GM18861 (cell line): ENCODE results near the gene CAMK2D.

Experiments
- ATAC-seq: cut with Tn5 transposase; IDR thresholded peaks from one replicate; pipeline ENCODE4 v1.9.1; 2021; ENCODE audit not compliant: unreplicated experiment

CAMK2D gene

DNA sequence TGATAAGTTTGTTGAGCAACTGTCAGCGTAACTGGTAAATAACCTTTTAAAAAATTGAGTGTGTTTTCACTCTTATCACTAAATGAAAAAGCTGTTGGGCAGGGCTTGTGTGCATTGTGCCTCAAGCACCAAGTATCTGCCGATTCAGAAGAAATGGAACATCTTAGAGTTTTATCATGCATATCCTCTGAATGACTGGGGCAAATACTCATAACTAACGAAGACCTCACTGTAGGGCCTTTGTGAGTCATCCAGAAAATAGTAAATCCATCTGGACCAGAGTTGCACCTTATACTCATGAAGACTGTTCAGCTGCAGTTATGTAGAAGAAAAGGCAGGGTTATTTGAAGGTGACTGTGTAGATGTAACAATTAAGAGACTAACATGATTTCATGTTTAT is 222.1 kb downstream of the CAMK2D start:
- peak; percentile 73 for ATAC-seq

DNA sequence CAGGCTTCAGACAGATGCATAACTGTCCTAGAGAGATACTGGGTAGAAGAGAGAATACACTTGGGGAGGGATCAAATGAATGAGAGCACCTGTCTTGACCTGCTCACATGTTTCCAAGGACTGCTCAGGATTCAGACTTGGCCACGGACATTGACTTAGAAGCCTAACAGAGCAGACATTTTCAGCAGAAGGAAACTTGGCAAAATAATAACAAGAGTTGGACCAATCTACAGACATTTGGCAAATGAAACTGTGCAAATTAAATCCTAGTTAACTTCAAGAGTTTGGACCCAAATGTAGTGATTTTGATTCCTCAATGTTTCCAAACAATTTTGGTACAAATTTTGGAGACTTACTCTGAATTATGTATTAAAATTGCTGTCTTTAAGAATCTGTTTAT is 223.9 kb downstream of the CAMK2D start:
- ATAC-seq: no peak

DNA sequence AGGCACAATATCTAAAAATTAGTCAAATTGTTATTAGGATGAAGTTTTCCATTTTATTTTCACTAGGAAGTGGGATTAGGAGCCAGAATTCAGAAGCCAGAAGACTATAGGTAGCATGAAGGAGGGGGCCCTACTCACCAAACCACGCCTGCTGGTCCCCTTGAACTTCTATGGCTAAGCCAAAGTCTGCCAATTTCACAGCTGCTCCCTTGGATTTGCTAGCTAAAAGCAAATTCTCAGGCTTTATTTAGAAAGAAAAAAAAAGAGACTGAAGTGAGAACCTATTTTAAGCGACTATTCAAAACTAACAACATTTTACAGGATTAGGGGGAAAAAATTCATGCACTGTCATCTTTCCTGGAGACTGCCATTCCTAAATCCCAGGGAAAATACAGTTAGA is 224.3 kb downstream of the CAMK2D start:
- no peak for ATAC-seq

DNA sequence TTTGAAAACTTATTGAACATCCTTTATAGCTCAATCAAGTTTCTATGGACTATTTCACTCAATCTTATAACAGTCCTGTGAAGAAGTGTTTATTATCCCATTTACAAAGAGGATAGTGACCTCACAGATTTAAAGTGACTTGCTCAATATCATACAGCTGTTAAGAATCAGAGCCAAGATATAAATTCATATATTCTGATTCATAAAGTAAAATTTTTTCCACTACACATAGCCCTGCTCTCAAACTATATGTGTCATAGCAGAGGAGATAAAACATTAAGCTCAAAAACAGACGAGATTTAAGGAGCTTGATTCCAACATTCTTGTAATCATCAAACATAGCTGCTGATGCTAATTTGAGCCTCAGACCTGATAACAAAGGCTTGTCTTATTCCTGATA is 226.8 kb downstream of the CAMK2D start:
- ATAC-seq: no peak

DNA sequence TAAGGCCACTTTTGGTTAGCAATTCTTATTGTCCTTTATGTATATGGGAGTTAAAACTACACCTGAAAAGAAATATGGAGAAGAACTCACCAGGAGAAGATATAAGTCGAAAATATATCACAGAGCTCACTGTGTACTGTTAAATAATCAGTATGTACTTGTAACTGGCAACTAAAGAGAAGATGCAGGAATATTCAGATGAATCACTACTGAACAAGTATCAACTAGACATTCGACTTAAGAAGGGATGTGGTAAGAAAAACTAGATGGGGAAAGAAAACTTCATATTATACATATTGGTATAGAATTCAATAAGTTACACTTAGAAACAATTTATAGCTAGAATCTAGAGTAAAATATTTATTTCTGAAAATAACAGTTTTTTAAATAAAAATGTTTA is 230.0 kb downstream of the CAMK2D start:
- ATAC-seq: no peak

DNA sequence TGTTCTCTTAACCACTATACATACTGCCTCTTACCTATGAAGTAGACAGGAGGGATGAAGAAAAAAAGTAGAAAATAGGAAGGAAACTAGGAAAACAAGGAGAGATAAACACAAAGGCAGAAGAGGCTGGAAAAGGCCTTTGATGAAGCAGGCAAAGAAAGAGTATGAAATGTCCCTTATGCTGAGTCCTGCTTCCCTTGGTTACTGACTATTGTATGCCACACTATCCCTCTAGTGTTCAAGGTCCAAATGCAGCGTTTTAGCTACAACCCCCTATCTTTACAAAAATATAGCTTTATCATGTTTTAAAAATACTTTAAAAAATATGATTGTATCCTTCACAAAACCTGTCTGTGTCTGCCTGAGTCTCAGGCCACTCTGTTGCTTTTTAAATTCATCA is 233.1 kb downstream of the CAMK2D start:
- no peak for ATAC-seq

DNA sequence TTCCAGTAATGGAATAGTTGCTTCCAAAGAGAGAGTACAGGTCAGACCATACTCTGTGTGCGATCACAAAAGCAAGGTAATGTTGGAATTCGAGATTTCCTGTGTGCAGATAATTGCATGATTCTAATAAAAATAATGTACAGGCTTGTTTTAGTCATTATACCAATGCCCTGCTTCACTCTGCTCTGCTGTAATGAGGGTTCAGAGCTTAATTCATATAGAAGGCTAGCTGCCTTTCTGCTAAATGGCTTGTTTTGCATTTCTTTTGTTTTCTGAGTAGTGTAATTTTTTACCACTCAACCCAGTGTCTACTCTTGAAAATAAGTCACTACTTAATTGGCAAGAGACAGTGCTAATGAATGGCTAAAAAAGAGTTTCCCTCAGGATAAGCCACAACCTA is 236.0 kb downstream of the CAMK2D start:
- ATAC-seq: no peak

DNA sequence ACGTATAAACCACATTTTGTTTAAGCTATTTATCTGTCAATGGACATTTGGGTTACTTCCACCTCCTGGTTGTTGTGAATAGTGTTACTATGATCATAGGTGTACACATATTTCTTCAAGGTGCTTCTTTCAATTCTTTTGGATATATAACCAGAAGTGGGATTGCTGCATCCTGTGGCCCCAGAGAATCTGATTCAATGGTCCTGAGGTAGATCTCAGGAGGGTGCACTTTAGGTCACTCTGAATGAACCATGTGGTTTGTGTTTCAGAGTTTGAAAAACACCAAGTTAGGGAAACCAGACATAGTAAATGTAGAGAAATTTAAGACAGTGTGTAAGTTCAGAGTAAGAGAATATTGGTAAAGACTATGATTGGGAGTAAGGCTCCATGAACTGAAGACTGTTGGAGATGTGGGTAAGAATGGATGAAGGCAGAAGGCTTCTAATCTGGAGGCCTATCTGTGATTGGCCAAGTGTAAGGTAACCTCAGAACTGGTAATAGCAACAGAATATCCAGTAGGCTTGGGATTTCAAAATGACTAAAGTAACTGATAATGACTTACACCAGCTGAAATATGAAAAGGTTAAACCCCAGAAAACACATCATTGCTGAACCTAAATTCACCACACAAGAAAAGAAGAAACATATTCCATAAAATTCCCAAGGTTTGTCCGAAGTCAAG is 236.9 kb downstream of the CAMK2D start:
- ATAC-seq: peak; percentile 19

DNA sequence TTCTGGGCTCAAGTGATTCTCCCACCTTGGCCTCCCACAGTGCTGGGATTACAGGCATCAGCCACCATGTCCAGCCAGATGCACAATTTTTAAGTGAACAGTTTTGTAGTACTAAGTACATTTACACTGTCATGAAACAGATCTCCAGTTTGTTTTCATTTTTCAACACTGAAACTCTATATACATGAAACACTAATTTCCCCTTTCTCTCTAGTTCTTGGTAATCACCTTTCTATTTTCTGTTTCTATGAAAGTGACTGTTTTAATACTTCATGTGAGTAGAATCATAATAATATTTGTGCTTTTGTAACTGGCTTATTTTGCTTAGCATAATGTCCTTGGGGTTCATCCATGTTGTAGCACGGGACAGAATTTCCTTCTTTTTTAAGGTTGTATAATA is 237.4 kb downstream of the CAMK2D start:
- ATAC-seq: peak; percentile 94

DNA sequence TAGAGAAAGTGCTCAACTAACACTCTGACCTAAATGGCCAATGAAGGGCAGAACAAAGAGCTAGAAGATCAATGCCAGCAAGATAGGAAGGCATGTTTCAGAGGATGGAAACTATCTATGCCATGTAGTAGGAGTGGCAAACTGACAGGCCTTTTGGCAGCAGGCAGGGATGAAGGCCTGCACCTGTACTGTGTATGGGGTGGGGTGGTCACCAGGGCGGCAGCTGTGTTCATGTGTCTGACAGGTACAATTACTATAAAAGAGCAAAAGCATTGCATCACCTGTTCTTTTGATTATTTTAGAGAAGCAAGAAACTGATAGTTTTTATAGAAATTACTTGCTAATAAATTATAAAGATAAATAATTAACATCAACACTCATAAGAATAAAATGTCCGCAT is 239.1 kb downstream of the CAMK2D start:
- no peak for ATAC-seq

DNA sequence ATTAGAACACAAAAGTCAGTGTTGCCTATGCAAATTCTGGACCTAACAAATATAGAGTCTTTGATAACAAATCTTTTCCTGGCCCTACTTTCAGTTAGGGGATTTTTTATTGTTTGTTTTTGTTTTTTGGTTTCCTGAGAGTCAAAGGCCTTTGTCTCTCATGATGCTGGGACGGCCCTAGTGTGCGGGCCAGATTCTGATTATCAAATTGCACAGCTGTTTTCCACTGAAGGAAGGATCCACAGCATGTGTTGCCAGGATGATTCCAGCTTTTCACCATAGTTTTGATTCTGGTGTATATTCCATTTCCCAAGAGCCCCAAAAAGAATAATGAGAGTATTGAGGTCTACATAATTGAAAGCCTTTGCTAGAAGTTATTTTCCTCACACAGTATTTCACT is 248.2 kb downstream of the CAMK2D start:
- no peak for ATAC-seq

DNA sequence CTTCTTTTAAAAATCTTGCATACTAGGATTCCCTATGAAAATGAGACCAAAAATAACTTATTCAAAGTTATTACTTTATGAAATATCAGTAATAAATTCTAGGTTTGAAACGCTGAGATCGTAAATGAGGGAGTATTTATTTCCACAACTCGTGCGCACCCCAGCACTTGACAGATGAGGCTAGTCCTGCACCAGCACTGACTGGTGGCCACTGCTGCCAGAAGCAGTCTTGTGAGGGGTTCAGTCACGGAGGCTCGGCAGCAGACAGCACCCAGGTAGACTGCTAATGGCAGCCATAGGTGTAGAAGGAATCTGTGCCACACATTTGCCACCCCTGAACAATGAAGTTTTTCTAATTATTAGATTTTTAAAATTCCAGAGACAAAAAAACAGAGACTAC is 248.7 kb downstream of the CAMK2D start:
- ATAC-seq: no peak

DNA sequence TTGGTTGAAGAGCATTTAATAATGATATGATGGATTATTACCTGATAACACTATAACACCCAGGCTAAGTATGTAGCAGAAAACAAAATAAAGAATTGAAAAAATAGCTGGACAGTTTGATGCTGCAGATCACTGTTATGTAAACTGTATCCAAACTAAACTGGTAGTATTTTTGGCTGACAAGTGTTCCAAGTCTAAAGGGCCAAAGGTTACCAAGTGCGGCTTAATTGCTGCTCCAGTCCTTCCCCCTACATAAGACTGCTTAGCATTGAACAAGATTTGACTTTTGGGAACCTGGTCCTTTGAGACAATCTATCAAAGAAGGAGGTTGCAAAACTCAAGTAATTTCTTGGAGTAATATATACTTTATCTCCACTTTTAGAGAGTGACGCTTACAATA is 249.6 kb downstream of the CAMK2D start:
- no peak for ATAC-seq

DNA sequence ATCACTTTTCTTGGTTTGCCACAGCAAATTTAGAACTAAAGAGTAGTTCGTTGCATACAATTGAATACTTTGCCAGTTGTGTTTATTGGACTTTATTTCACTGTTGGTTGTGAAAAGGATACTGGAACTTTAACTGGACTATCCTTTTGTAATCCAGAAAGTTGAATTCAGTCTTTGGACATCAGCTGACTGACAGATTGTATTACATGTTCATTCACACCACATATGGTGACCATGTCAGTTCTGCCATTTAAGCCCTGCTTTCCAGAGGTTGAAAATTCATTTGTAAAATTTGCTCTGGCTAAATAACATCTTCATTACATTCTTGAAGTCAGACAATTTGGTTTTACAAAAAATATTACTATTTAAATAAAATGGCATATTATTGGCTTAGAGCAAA is 251.7 kb downstream of the CAMK2D start:
- ATAC-seq: no peak

DNA sequence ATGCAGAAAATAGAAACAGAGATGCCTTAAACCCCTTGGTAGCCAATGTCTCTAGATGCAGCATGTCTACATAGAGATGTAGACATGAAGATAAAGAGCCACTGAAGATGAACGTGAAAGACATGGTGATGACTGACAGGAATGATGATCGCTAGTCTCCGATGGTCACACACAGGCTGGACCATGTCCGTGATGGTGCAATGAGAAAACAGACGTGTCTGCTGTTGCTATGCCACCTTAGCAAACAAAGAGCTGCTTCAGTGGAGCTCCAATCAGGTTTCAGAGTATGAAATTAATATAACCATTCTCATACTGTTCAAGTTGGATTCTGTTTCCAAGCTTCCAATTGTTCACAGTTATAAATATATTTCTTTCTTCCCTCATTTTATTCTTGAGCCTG is 256.5 kb downstream of the CAMK2D start:
- no peak for ATAC-seq

DNA sequence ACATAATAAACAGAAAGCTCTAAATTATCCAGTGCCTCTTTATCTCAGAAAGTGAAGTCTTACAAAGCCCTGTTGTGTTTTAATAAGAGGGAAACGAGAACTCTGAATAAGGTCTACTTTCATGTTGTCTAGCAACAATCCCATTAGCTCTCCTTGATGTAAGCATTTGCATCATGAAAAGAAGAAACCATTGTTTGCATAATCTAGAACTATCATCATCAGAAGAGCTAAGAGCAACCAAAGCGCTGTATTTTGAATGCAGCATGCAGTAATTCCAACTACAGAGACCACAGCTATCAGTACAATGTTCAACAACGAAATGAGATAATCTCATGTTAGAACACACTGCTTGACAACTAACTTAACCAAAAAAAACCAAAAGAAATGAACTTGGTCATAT is 257.1 kb downstream of the CAMK2D start:
- no peak for ATAC-seq

DNA sequence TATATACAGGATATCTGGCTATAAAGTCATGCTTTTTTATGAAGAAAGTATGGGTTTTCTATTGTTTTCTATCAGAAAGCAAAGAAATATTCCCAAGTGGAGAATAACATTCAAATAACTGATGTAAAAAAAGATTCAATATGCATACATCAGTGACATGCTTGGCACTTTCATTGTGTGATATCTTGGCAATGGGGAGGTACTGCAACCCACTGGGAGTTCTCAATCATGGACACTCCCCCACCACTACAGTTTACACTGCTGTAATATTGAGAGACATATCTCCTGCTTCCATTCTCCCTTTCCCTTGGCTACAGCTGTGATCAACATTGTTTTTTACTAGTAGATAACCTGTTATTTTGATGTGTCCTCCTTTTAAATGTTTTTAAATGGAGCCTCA is 257.8 kb downstream of the CAMK2D start:
- no peak for ATAC-seq

DNA sequence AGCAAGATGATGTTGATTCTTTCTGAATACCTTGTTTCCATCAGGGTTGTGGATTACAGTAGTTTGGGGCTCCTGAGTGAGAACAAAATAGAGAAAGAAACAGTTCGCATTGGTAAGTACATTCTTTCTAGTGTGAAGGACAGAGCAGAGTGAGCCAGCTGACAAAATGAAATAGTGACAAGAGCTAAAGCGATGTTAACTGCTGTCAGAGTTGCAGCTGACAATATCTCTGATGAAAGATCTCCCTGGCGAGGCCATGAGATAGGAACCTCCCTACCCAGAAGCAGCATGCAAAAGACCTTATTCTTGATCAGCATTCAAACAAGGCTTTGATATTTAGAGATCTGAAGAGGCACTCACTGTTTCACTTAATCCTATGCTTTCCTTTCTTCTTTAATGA is 258.6 kb downstream of the CAMK2D start:
- no peak for ATAC-seq

DNA sequence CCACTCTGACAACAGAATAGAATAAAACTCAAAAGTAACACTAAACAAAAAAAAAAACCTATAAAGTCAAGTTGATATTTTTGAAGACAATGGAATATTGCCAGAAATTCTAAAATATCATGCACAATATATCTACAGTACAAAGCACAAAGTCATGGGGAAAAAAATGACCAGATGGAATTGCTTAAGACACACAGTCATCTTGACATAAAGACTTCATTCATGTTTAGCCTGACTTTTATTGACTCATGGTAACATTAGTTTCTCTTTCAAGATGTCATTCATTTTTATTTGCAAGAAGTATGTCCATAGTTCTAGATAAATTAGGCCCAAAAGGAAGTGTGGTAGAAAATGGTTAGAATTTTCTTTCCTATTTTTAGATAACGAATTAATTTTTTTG is 259.1 kb downstream of the CAMK2D start:
- ATAC-seq: no peak

DNA sequence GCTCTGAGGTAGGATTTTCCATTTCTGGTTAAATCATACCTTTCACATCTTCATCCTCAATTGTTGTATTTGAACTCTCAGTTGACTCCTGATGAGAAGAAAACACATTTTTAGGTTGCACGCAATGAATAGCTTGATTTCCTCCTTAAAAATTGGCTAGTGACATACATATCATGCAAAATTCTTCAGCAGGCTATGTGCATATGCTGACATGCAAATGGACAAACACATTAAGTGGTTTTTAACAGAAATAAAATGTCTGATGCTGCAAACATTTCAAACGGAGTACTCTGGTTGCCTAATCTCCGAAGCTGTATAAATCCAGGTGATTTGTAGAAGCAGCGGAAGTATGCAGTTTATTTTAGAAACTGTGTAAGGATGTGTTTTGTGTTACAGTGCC is 261.1 kb downstream of the CAMK2D start:
- no peak for ATAC-seq

DNA sequence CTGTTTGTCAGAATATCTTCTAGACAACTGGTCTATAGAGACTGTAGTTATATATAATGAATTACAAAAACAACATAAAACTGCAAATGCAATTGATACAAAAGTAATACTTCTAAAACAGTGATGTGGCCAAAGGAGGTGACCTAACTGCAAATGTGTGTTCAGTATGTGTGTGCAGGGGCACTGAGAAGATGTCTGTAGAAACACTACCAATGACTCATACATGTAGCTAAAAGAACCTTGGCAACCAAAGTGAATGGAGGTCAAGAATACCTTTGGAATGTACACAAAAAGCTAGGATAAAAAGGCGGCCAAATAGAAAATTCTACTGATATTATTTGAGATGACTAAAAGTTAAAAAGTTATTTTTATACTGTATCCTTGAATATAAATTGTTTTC is 261.8 kb downstream of the CAMK2D start:
- no peak for ATAC-seq

DNA sequence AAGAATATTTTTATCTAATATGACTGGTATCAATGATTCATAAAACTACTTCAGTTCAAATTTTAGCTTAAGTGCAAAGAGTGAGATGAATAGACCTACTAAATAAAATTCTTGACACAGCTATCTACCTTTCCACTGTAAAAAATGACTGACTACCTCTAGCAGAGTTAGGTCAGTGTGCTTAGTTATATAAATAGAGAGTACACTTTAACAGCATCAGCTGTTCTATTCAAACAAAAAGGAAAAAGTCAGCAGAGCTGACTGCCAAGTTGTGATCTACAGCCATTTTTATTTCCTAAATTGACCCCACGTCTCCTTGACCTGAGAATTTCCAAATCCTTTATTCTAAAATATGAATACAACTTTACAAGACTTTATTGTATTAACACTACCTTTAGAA is 262.4 kb downstream of the CAMK2D start:
- no peak for ATAC-seq

DNA sequence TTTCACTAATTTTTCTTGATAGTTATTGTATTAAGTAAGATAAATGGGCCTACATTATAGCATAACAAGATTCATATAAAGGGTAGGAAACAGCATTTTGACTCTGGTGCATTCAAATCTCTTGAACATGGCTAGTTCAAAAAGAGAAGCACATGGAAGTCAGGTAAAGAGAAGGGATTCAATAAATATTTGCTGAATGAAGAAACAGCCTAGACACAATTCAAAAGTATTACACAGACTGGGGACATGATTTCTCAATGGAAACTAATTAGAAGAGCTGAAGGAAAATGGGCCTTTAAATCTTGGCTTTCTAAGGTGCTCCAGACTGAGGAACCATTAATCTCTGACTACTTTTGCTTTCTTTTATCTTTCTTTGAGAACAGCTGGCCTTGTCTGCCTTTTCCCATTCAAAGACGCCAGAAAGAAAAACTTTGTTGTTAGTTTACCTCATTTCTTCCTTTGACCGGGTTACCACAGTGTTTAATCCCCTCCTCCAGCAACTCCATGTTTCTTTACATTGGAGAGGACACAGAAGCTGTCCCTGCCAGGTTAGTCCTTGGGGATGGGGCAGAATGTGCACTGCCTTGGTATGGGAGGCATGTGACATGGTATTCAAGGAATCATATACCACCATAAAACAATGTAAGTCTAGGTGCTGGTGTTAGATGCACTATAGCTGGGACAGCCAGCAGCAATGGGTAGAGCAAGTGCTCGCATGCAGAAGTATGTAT is 264.2 kb downstream of the CAMK2D start:
- no peak for ATAC-seq
